ENCODE measurements around the gene GPN2.

- TF ChIP-seq IRF2 (CRISPR knock-in tag; IDR thresholded peaks at IDR 0.05) (no peak), ZBTB8A (IDR thresholded peaks at IDR 0.05; ENCODE audit: partially characterized antibody) (no peak), ZHX1 (conservative IDR thresholded peaks at IDR 0.05; ENCODE audit: low read length) (no peak), POLR2A (conservative IDR thresholded peaks at IDR 0.05) (no peak), AFF1 (IDR thresholded peaks at IDR 0.05; ENCODE audit: low read depth in 1 of 2, partially characterized antibody in 2 of 2) (no peak), JUN (IDR thresholded peaks at IDR 0.05; ENCODE audit: borderline replicate concordance, low read depth, low read length) (no peak), JUN (CRISPR knock-in tag; IDR thresholded peaks at IDR 0.05; ENCODE audit: borderline replicate concordance) (no peak), RCOR1 (IDR thresholded peaks at IDR 0.05; ENCODE audit: borderline replicate concordance in 1 of 2, low read depth in 2 of 2, low read length in 2 of 2) (no peak), MAZ (CRISPR knock-in tag; conservative IDR thresholded peaks at IDR 0.05 in 1 of 2, IDR thresholded peaks at IDR 0.05 in 1 of 2) (no peak), ZNF79 (CRISPR knock-in tag; IDR thresholded peaks at IDR 0.05; ENCODE audit: low read depth) (no peak), TAF15 (IDR thresholded peaks at IDR 0.05; ENCODE audit: low read depth, low read length) (no peak), ZKSCAN3 (CRISPR knock-in tag; IDR thresholded peaks at IDR 0.05) (no peak)
- TF ChIP-seq, protein P1, sequence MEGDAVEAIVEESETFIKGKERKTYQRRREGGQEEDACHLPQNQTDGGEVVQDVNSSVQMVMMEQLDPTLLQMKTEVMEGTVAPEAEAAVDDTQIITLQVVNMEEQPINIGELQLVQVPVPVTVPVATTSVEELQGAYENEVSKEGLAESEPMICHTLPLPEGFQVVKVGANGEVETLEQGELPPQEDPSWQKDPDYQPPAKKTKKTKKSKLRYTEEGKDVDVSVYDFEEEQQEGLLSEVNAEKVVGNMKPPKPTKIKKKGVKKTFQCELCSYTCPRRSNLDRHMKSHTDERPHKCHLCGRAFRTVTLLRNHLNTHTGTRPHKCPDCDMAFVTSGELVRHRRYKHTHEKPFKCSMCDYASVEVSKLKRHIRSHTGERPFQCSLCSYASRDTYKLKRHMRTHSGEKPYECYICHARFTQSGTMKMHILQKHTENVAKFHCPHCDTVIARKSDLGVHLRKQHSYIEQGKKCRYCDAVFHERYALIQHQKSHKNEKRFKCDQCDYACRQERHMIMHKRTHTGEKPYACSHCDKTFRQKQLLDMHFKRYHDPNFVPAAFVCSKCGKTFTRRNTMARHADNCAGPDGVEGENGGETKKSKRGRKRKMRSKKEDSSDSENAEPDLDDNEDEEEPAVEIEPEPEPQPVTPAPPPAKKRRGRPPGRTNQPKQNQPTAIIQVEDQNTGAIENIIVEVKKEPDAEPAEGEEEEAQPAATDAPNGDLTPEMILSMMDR (IDR thresholded peaks at IDR 0.05 in 2 of 3, conservative IDR thresholded peaks at IDR 0.05 in 1 of 3; ENCODE audit: insufficient read depth in 2 of 3, low read depth in 1 of 3, low read length in 3 of 3): no peak
- TF ChIP-seq, protein P2, sequence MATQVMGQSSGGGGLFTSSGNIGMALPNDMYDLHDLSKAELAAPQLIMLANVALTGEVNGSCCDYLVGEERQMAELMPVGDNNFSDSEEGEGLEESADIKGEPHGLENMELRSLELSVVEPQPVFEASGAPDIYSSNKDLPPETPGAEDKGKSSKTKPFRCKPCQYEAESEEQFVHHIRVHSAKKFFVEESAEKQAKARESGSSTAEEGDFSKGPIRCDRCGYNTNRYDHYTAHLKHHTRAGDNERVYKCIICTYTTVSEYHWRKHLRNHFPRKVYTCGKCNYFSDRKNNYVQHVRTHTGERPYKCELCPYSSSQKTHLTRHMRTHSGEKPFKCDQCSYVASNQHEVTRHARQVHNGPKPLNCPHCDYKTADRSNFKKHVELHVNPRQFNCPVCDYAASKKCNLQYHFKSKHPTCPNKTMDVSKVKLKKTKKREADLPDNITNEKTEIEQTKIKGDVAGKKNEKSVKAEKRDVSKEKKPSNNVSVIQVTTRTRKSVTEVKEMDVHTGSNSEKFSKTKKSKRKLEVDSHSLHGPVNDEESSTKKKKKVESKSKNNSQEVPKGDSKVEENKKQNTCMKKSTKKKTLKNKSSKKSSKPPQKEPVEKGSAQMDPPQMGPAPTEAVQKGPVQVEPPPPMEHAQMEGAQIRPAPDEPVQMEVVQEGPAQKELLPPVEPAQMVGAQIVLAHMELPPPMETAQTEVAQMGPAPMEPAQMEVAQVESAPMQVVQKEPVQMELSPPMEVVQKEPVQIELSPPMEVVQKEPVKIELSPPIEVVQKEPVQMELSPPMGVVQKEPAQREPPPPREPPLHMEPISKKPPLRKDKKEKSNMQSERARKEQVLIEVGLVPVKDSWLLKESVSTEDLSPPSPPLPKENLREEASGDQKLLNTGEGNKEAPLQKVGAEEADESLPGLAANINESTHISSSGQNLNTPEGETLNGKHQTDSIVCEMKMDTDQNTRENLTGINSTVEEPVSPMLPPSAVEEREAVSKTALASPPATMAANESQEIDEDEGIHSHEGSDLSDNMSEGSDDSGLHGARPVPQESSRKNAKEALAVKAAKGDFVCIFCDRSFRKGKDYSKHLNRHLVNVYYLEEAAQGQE (IDR thresholded peaks at IDR 0.05; ENCODE audit: borderline replicate concordance): no peak
- TF ChIP-seq, protein P2 (CRISPR knock-in tag; IDR thresholded peaks at IDR 0.05; ENCODE audit: low read depth): no peak
Measured at GRCh38 chr1:26856604-26857469, 33.2 kb downstream of the GPN2 start.

Data from K562 (cell line).